Measurements from ENCODE around the gene RAB3IL1.
"Not testable (repeated sequence)": the region's sequence is repeated elsewhere in the genome, so short reads cannot be mapped to it uniquely, and the experiment has no call there.

The RAB3IL1 gene, protein sequence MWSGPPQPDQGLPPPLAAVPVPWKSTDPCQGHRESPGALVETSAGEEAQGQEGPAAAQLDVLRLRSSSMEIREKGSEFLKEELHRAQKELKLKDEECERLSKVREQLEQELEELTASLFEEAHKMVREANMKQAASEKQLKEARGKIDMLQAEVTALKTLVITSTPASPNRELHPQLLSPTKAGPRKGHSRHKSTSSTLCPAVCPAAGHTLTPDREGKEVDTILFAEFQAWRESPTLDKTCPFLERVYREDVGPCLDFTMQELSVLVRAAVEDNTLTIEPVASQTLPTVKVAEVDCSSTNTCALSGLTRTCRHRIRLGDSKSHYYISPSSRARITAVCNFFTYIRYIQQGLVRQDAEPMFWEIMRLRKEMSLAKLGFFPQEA

DNA sequence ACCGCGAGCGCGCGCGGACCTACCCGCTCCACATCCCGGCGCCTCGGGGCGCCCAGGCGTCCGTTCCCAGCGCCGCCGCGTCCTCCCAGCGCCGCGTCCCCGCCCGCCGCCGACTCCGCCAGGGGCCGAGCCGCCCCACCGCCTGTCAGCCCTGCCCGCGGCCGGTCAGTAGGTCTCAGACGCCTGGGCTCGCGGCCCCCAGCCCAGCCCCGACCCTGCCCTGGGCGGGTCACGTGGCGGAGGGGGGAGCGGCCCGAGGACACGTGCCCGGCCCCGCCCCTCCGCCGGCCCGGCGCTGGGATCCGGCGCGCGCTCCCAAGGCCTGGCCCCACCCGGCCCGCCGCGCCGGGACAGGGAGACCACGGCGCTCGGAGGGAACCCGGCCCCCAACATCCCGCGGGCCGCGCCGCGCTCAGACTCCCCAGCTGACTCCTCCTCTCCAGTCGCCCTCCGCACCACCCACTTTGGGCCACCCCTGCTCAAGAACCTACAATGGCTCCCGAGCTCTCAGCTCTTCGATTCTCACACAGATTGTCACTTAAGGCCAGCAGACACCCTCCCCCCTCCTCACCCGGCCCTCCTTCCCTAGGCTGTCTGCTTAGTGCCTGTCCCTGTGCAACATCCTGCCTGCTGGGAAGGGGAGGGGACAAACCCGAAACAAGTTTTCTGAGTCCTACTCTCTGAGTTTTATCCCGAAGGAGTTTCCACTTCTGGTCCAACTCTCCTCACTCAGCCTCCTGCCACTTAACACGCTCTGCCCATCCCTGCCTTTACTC, at the start of gene RAB3IL1:
Gene RAB3IL1 (minus strand): TSS at position 233 of the 776 bp plus-strand sequence. CDS start 199 bp downstream, at position 34.
- no peak for DNase-seq (ENCODE audit: low read depth)

DNA sequence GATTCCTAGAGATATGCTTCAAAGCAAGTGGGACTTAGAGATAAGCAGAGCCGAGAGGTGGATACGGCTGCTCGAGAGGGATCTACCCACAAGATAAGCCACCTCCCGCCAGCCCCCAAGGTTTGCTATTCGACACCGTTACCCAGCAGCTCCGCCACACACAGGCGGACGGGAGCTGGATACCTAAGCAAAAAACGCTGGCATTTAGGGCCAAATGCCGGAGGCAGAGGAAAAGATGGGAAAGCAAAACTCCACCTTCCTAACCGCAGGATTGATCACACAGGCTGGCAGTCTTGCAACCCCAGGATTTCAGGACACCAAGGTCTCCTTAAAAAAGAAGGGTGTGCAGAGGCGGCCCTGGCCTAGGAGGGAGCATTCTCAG, 49.4 kb upstream of the RAB3IL1 start:
- no peak for DNase-seq (ENCODE audit: low read depth)

DNA sequence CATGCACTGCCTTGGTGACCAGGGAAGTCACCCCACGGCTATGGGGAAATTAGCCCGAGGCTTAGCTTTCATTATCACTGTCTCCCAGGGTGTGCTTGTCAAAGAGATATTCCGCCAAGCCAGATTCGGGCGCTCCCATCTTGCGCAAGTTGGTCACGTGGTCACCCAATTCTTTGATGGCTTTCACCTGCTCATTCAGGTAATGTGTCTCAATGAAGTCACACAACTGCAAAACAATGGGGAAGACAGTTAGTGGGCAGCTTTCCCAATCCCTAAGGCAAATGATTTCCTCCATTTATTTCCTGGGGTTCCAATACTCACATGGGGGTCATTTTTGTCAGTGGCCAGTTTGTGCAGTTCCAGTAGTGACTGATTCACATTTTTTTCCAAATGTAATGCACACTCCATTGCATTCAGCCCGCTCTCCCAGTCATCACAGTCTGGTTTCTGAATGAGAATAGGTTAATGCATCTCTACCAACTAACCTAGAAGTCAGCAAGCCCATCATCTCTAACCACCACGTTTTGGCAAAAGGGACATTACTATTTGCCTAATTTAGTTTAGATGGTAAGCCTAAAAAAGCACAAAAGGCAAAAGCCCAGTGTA, 47.4 kb upstream of the RAB3IL1 start:
- not testable (repeated sequence) for DNase-seq (ENCODE audit: low read depth)

DNA sequence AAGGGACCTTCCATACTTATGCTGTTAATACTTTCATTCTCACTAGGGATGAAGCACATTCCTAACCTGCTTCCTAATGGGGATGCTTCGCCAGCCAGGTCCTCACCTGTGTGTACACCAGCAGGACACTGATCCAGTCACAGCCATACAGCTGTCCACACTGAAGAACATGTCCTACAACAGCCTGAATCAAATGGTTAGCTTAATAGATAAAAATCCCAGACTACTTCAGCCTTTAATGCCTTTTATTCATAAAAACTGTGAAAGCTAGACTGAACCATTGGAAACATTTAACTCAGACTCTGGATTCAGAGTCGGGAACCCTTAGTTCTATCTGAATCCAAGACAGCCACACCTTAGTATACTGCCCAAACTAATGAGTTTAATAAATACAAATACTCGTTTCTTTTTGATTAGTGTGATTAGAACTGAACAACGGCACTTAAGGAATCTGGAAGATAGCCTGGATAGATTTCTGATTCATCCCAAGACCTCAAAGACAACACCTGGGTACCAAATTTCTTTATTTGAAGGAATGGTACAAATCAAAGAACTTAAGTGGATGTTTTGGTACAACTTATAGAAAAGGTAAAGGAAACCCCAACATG, 46.8 kb upstream of the RAB3IL1 start:
- no peak for DNase-seq (ENCODE audit: low read depth)

DNA sequence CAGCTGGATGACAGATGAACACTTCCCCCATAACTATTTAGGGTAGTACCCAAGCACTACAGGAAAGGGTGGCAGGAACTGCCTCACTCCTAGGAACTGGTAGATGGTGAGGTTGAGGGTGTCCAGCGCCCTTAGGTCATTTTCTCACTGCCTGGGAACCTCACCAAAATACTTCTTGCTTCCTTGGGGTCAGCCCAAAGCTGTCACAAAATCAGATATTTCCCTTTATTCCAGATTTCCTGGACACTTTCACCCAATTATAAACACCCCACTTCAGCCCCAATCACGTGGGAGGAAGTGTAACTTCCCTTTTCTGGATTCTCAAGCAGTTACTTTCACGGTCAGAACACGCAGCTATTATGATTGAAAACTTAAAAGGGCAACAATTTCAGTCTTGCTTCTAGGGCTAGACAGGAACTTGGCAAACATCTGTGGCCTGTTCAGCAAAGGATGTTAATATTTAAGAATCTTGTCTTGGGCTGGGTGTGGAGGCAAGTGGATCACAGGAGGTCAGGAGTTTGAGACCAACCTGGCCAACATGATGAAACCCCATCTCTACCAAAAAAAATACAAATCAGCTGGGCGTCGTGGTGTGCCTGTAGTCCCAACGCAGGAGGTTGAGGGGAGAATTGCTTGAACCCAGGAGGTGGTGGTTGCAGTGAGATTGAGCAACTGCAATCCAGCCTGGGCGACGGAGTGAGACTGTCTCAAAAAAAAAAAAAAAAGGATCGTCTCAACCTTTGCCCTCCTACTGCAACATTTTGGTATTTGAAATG, 46.1 kb upstream of the RAB3IL1 start:
- DNase-seq (ENCODE audit: low read depth): no peak

DNA sequence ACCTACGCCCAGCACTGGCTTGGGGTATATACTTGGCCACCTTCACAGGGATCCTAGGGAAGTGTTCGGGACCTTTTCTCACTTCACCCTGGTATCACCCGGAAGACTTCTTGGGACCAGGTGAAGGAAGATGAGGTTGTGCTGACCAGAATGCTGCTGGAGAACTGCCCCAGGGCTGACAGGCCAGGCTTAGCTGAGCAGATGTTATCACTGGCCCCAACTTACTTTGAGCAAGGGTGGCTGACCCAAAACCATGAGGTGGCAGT, 45.6 kb upstream of the RAB3IL1 start:
- DNase-seq (ENCODE audit: low read depth): no peak

DNA sequence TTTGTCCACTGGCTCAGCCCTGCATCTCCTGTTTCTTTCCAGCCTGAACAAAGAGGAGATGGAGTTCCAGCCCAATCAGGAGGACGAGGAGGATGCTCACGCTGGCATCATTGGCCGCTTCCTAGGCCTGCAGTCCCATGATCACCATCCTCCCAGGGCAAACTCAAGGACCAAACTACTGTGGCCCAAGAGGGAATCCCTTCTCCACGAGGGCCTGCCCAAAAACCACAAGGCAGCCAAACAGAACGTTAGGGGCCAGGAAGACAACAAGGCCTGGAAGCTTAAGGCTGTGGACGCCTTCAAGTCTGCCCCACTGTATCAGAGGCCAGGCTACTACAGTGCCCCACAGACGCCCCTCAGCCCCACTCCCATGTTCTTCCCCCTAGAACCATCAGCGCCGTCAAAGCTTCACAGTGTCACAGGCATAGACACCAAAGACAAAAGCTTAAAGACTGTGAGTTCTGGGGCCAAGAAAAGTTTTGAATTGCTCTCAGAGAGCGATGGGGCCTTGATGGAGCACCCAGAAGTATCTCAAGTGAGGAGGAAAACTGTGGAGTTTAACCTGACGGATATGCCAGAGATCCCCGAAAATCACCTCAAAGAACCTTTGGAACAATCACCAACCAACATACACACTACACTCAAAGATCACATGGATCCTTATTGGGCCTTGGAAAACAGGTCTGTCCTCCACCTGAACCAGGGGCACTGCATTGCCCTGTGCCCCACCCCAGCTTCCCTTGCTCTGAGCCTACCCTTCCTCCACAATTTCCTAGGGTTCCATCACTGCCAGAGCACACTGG, 45.0 kb upstream of the RAB3IL1 start:
- DNase-seq (ENCODE audit: low read depth): no peak

DNA sequence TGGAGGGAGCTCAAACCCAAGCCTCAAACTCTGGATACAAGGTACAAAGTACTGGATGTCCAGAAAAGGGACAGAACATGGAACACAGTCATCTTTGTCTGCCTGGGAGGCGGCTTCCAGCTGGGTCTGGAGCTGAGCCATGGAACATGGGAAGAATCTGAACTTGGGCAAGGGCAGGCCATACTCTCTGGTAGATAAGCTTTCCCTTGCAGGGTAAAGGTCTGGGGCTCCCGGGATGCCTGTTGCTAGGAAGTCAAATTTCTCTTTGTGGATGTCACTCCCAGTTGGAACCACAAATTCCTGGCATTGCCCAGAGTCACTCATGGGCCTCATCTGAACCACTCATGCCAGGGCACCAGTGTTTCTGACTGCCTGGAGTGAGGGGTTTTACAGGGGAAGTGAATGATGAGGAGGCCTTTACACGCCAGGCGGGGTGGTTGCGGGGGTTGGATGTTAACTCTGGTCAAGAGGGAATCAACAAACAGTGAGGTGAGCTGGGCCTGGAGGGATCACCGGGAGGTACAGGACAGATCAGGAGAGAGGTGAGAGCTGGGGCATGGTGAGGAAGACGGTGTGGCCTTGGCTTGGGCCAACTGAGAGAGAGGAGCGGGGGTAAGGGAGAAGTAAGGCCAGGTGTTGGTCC, 44.3 kb upstream of the RAB3IL1 start:
- no peak for DNase-seq (ENCODE audit: low read depth)

DNA sequence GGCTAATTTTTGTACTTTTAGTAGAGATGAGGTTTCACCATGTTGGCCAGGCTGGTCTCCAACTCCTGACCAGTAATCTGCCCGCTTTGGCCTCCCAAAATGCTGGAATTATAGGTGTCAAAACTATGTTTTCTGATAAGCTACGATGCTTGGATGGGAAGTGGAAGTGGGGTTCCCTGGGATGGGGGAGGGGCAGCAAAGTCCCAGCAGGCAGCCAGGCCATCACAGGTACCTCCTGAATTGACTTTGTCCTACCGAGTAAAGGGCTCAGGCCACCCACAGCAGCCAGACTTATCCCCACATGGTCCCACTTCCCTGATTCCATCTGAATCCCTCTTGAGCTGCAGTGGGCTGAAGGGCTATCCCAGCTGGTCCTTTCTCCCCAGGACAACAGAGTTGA, 43.2 kb upstream of the RAB3IL1 start:
- DNase-seq (ENCODE audit: low read depth): no peak

DNA sequence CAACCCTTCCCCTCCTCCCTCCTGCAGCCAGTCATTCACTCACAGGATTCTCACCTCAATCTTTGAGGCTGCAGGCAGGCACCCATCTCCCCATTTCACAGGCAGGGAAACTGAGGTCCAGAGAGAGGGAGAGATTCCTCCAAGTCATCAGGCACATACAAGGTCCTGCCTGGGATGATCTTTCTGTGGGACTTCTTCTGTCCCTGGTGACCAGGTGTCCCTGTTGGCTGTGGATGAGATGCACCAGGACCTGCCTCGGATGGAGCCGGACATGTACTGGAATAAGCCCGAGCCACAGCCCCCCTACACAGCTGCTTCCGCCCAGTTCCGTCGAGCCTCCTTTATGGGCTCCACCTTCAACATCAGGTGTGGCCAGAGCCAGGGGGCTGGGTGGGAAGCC, 42.3 kb upstream of the RAB3IL1 start:
- DNase-seq (ENCODE audit: low read depth): no peak

DNA sequence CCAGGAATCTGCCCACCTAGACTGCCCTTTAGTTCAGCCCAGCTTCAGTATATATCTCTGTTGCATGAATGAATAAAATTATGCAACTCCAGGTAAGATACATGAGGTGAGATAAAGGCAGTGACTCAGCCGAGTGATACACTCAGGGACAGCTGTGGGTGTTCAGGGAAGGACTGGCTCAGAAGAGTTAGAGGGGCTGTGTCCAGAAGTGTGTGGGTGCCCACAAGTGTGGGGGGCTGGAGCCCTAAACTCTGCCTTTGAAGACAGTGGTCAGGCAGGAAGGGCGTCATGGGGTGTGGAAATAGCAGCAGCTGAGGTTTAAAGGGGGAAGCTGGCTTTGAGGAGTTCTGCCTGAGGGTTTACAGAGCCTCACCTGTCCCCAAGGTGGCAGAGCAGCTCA, 41.7 kb upstream of the RAB3IL1 start:
- DNase-seq (ENCODE audit: low read depth): no peak

DNA sequence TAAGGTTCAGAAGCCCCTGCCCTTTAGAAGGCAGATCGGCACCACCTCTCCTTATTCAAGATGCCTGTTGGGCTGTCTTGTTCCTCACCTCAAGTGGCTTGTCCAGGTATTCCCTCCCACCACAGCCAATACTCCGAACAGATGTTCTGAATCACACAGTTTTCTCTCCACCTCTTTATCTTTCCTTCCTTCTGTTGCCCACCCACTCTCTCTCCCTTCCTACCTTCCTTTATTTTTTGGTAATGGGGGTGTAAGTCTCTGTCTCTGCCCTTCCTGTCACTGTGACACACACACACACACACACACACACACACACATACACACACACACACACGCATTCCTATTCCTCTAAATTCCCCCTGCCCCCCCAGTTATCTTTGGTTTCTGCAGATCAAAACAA, 41.2 kb upstream of the RAB3IL1 start:
- DNase-seq (ENCODE audit: low read depth): no peak

DNA sequence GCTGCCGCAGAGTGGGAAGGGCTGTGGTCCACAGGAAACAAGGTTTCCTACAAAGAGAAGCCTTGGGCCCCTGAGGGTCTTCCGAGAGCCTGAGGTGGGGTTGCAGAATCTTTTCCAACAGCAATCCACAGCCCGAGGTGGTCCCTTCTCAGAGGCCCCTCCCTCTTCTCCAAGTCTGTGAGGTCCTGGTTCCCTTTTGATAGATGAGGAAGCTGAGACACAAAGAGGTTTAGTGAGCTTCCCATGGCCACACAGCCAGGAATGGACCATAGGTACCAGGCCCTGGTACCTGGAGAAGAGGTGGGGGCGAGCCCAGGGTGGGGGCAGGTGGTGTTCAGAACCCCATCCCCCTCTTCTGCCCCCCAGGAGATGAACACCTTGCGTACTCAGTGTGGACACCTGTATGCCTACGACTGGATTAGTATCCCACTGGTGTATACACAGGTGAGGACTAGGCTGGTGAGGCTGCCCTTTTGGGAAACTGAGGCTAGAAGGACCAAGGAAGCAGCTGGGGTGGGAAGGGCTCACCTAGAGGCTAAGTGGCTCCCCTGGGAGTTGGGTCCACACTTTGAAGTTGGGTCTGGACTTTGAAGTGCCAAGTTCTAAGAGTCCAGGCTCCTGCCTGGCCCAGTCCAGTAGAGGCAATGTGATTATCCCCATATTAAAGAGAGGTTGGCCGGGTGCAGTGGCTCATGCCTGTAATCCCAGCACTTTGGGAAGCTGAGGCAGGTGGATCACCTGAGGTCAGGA, 39.8 kb upstream of the RAB3IL1 start:
- no peak for DNase-seq (ENCODE audit: low read depth)

DNA sequence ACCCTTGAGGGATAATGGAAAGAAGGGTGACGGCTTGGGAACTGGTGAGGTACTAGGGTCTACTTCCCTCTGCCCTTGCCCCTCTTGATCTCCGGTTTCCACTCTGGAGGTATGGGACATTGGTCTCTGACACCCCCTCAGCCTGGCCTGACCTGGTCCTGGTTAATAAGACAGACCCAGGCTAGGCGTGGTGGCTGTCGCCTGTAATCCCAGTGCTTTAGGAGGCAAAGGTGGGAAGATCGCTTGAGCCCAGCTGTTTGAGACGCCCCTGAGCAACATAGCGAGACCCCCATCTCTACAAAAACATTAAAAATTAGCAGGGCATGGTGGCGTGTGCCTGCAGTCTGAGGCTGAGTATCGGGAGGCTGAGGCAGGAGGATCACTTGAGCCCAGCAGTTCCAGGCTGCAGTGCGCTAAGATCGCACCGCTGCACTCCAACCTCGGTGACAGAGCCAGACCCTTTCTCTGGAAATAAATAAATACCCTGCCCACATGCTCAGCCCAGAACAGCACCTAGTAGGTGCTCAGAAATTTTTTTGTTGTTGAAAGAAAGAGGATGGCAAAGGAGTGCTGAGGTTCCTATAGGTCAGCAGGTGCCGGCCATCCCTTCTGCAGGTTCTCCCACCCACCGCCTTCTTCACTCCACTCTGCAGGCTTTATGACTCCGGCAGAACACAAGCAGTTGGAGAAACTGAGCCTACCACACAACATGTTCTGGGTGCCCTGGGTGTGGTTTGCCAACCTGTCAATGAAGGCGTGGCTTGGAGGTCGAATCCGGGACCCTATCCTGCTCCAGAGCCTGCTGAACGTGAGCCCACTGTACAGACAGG, 39.0 kb upstream of the RAB3IL1 start:
- no peak for DNase-seq (ENCODE audit: low read depth)

DNA sequence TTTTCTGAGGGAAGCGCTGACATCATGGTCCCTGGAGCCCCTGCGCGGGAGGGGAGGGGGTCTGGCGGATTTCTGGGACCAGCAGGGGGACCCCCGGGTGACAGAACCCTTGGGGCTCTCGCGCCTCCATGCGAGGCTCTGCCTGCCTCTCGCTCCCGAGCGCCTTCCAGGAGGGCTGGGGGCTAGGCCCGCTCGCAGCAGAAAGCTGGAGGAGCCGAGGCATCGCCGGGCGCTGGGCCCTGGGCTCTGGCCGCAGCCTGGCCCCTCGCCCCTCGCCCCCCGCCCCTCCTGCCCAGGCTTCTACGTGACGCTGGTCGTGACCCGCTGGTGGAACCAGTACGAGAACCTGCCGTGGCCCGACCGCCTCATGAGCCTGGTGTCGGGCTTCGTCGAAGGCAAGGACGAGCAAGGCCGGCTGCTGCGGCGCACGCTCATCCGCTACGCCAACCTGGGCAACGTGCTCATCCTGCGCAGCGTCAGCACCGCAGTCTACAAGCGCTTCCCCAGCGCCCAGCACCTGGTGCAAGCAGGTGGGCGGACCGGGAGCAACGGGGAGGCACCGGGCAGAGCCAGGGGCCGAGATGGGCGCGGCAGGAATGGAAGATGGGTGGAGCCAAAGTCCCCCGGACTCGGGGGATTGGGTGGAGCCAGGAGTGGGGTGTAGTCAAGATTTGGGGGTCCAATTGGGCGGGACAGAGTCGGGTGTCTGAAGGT, 38.2 kb upstream of the RAB3IL1 start:
- no peak for DNase-seq (ENCODE audit: low read depth)

DNA sequence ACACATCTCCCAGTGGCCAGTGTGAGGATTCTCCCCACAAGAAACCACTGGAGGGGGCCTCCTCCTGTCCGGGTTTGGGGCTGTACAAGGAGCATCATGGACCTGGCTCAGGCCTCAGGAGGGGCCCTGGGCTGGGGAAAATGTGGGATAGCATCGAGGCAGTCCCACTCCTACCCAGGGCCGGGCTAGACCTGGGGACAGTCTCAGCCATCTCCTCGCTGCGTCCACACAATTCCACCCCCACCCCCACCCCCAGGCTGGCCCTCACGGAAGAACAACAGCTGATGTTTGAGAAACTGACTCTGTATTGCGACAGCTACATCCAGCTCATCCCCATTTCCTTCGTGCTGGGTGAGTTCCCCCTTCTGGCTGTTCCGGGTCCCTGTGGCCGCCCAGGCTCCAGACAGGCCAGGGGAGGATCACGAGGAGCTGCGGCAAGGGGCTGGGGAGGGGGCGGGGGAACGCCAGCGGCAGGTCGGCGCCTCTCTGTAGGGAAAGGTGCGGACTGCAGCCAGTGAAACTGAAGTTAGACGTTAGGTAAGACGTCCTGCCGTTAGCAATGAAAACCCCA, 37.6 kb upstream of the RAB3IL1 start:
- no peak for DNase-seq (ENCODE audit: low read depth)

DNA sequence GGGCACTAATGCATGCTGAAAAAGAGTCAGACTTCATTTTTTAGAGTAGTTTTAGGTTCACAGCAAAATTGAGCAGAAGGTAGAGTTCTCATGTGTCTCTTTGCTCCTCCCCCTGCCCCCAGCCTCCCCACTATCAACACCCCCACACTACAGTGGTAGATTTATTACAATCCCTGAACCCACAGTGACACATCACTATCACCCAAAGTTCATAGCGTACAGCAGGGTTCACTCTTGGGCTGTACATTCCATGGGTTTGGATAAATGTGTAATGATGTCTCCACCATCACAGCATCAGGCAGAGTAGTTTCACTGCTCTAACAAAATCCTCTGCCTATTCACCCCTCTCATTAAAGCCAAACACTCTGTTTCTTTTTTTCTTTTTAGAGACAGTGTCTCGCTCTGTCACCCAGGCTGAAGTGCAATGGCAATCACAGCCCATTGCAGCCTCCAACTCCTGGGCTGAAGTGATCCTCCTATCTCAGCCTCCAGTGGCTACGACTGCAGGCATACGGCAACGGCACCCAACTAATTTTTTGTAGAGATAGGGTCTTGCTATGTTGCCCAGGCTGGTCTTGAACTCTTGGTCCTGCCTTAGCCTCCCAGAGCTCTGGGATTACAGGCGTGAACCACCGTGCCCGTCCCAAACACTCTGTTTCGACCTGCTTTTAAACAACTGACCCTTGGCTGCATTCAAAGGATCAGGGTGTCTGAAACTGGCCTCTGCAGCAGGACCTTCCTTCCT, 36.9 kb upstream of the RAB3IL1 start:
- no peak for DNase-seq (ENCODE audit: low read depth)

Data from HS-27A (cell line).